Erythroblast (primary cell): ENCODE data around the gene AKAP8.

Source experiments
- GATA1 ChIP-seq: IDR thresholded peaks from 2 replicates; pipeline ENCODE4 v1.6.1; 2011; ENCODE audit warnings: low read depth, mild to moderate bottlenecking, control low read depth, low read length, moderate library complexity
- POLR2A ChIP-seq: IDR thresholded peaks from 2 replicates; pipeline ENCODE4 v1.6.1; 2011; ENCODE audit warnings: mild to moderate bottlenecking, low read length

GRCh38 chr19:15369594-15369891 lies 10.0 kb downstream of the AKAP8 start:
- no peak for TF ChIP-seq POLR2A
- TF ChIP-seq GATA1: no peak
